OCI-LY1 (cell line): ENCODE results near the gene CATSPERD.

ENCODE experiments used
- H2AFZ ChIP-seq: fragments of 200-600 bp; sonication (generic), shearing (Covaris generic); 2 replicates; pipeline ENCODE4 v1.6.0; 2014; ENCODE audit warnings: antibody characterized with exemption, mild to moderate bottlenecking, low read length
- H3F3A ChIP-seq: fragments of 200-600 bp; sonication (generic), shearing (Covaris generic); 2 replicates; pipeline ENCODE4 v1.6.0; 2014; ENCODE audit warnings: mild to moderate bottlenecking, antibody characterized with exemption, low read length, moderate library complexity; ENCODE audit not compliant: insufficient read depth
- H3K27ac ChIP-seq: fragments of 200-600 bp; sonication (generic); 2 replicates; pipeline ENCODE4 v1.5.1; 2014; ENCODE audit warnings: low read length, mixed run types, mild to moderate bottlenecking, low read depth; ENCODE audit not compliant: poor library complexity, severe bottlenecking
- H3K27me3 ChIP-seq: fragments of 200-600 bp; sonication (generic); 2 replicates; pipeline ENCODE4 v1.6.0; 2014; ENCODE audit warnings: antibody characterized with exemption, mild to moderate bottlenecking, low read length, moderate library complexity; ENCODE audit not compliant: insufficient read depth
- H3K36me3 ChIP-seq: fragments of 200-600 bp; sonication (generic); 2 replicates; pipeline ENCODE4 v1.6.1; 2014; ENCODE audit warnings: mild to moderate bottlenecking, antibody characterized with exemption, low read length, moderate library complexity, mixed read lengths; ENCODE audit not compliant: insufficient read depth
- H3K4me1 ChIP-seq: fragments of 200-600 bp; sonication (generic); 2 replicates; pipeline ENCODE4 v1.5.1; 2014; ENCODE audit warnings: mild to moderate bottlenecking, low read length, moderate library complexity; ENCODE audit not compliant: insufficient read depth, severe bottlenecking
- H3K4me2 ChIP-seq: fragments of 200-600 bp; sonication (generic), shearing (Covaris generic); 2 replicates; pipeline ENCODE4 v1.6.1; 2014; ENCODE audit warnings: low read length
- H3K4me3 ChIP-seq: fragments of 200-600 bp; sonication (generic); 2 replicates; pipeline ENCODE4 v1.5.1; 2014; ENCODE audit warnings: low read length, low read depth, mild to moderate bottlenecking, mixed read lengths; ENCODE audit not compliant: poor library complexity, severe bottlenecking
- H3K79me2 ChIP-seq: fragments of 200-600 bp; shearing (Covaris generic); 2 replicates; pipeline ENCODE4 v1.6.1; 2016; ENCODE audit warnings: mixed run types, low read length, mixed read lengths; ENCODE audit not compliant: insufficient read depth
- H3K9ac ChIP-seq: fragments of 200-600 bp; sonication (generic), shearing (Covaris generic); 2 replicates; pipeline ENCODE4 v1.6.1; 2014; ENCODE audit warnings: mild to moderate bottlenecking, low read length, mixed read lengths
- H3K9me2 ChIP-seq: fragments of 200-600 bp; sonication (generic), shearing (Covaris generic); 2 replicates; pipeline ENCODE4 v1.6.1; 2014; ENCODE audit warnings: low read depth, mild to moderate bottlenecking, low read length, mixed read lengths
- H3K9me3 ChIP-seq: fragments of 200-600 bp; shearing (Covaris generic); 2 replicates; pipeline ENCODE4 v1.6.1; 2014; ENCODE audit warnings: low read length, mixed read lengths
- H4K20me1 ChIP-seq: fragments of 200-600 bp; sonication (generic), shearing (Covaris generic); 2 replicates; pipeline ENCODE4 v1.6.0; 2016; ENCODE audit warnings: mild to moderate bottlenecking, low read length; ENCODE audit not compliant: insufficient read depth
- EZH2 ChIP-seq: fragments of 200-600 bp; sonication (generic), shearing (Covaris generic); IDR thresholded peaks from 2 replicates; pipeline ENCODE4 v1.8.0; 2017; ENCODE audit warnings: borderline replicate concordance, mixed run types, mild to moderate bottlenecking, antibody characterized with exemption, low read length, moderate library complexity, mixed read lengths
- TF ChIP-seq, protein P1 (sequence below): fragments of 200-600 bp; sonication (generic), shearing (Covaris generic); IDR thresholded peaks from 2 replicates; pipeline ENCODE4 v1.5.1; 2017; ENCODE audit warnings: mild to moderate bottlenecking, antibody characterized with exemption, low read length, moderate library complexity, mixed read lengths

The CATSPERD gene

DNA sequence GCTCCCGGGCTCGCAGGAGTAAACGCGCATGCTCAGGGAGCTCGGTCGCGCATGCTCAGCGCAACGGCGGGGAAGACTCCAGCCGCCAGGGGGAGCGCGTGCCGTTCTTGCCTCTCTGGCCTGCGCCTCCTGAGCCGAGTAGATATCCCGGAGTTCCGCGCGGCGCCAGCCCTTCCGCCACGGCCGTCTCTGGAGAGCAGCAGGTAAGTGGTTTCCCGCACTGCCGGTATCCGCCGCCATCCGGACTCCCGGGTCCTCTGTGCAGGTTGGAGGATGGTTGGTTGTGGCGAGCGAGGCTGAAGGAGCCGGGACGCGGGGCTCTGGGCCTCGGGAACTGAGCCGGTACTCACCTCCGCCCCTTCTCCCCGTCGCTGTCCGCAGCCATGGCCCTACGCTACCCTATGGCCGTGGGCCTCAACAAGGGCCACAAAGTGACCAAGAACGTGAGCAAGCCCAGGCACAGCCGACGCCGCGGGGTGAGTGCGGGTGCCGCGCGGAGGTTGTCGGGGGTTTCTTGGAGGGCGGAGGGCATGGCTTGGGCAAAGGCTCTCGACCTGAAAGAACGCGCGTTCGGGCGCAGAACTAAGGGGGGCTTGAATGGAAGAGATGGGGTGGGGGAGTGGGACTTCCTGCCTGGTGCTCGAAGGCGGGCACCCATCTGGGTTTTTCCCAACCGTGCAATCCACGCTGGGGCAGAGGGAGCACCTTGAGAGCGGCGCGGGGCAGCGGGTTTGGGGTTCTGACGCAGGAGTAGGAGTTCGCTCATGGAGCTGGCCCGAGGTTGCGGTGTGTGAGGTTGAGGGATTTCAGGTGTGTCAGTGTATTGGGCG lies 30.1 kb upstream of the CATSPERD start, which contains the start of gene RPL36:
Gene RPL36 (plus strand): TSS at position 171 of the 830 bp plus-strand sequence. CDS start 213 bp downstream, at position 384.
- Histone ChIP-seq H3K4me3 (peak within 1 kb of the TSS; percentile 99), H3K9me3 (no peaks in the 10 kb centered on the region), H3K27me3 (no peaks in the 10 kb centered on the region), H3K27ac (peak within 1 kb of the TSS; percentile 82), H3F3A (peaks cover 4% of the 10 kb centered on the region; the same call in 1 of the 2 replicates), H4K20me1 (no peaks in the 10 kb centered on the region), H3K9ac (peak within 1 kb of the TSS; percentile 99), H3K4me1 (peaks cover 38% of the 10 kb centered on the region), H2AFZ (no peak within 1 kb of the TSS), H3K4me2 (peak within 1 kb of the TSS; percentile 68), H3K36me3 (peaks cover 50% of the 10 kb centered on the region), H3K79me2 (peaks cover 32% of the 10 kb centered on the region), H3K9me2 (no peaks in the 10 kb centered on the region)
- TF ChIP-seq, protein P1, sequence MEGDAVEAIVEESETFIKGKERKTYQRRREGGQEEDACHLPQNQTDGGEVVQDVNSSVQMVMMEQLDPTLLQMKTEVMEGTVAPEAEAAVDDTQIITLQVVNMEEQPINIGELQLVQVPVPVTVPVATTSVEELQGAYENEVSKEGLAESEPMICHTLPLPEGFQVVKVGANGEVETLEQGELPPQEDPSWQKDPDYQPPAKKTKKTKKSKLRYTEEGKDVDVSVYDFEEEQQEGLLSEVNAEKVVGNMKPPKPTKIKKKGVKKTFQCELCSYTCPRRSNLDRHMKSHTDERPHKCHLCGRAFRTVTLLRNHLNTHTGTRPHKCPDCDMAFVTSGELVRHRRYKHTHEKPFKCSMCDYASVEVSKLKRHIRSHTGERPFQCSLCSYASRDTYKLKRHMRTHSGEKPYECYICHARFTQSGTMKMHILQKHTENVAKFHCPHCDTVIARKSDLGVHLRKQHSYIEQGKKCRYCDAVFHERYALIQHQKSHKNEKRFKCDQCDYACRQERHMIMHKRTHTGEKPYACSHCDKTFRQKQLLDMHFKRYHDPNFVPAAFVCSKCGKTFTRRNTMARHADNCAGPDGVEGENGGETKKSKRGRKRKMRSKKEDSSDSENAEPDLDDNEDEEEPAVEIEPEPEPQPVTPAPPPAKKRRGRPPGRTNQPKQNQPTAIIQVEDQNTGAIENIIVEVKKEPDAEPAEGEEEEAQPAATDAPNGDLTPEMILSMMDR: peak; percentile 87
- no peak for TF ChIP-seq EZH2

DNA sequence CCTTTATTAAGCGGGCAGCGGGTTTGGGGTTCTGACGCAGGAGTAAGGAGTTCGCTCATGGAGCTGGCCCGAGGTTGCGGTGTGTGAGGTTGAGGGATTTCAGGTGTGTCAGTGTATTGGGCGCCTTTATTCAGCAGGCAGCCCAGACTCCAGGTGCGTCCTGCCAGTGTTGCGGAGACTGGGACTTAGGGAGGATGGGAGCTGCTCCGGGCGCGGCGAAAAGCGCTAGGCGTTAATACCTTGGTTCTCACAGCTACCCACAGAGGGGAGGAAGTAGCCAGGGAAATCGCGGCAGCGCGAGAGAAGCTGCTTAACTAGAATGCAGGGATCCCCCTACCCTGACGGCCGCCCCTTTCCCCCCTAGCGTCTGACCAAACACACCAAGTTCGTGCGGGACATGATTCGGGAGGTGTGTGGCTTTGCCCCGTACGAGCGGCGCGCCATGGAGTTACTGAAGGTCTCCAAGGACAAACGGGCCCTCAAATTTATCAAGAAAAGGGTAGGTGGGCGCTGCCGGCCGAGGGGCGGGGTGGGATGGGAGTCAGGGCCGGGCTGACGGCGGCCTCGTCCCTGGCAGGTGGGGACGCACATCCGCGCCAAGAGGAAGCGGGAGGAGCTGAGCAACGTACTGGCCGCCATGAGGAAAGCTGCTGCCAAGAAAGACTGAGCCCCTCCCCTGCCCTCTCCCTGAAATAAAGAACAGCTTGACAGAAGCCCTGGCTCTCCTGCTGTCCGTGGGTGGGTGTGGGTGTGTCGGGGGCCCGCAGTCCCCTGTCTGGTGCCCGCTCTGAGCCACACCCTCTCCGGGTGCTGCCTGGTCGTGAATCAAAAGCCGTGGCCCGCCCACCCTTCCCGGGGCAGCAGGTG lies 29.2 kb upstream of the CATSPERD start:
- TF ChIP-seq EZH2: no peak
- TF ChIP-seq, protein P1: no peak
- no peaks in the 10 kb centered on the region for H4K20me1 ChIP-seq
- no peaks in the 10 kb centered on the region for H3F3A ChIP-seq
- peak overlapping the region; percentile 99 for H3K4me3 ChIP-seq
- no peak overlapping the region for H2AFZ ChIP-seq
- peak overlapping the region; percentile 99 for H3K9ac ChIP-seq
- H3K79me2 ChIP-seq: peaks cover 32% of the 10 kb centered on the region
- H3K36me3 ChIP-seq: peaks cover 59% of the 10 kb centered on the region
- H3K4me2 ChIP-seq: peak overlapping the region; percentile 68
- peak overlapping the region; percentile 82 for H3K27ac ChIP-seq
- peaks cover 42% of the 10 kb centered on the region for H3K4me1 ChIP-seq
- H3K27me3 ChIP-seq: no peaks in the 10 kb centered on the region
- no peaks in the 10 kb centered on the region for H3K9me3 ChIP-seq
- H3K9me2 ChIP-seq: no peaks in the 10 kb centered on the region

DNA sequence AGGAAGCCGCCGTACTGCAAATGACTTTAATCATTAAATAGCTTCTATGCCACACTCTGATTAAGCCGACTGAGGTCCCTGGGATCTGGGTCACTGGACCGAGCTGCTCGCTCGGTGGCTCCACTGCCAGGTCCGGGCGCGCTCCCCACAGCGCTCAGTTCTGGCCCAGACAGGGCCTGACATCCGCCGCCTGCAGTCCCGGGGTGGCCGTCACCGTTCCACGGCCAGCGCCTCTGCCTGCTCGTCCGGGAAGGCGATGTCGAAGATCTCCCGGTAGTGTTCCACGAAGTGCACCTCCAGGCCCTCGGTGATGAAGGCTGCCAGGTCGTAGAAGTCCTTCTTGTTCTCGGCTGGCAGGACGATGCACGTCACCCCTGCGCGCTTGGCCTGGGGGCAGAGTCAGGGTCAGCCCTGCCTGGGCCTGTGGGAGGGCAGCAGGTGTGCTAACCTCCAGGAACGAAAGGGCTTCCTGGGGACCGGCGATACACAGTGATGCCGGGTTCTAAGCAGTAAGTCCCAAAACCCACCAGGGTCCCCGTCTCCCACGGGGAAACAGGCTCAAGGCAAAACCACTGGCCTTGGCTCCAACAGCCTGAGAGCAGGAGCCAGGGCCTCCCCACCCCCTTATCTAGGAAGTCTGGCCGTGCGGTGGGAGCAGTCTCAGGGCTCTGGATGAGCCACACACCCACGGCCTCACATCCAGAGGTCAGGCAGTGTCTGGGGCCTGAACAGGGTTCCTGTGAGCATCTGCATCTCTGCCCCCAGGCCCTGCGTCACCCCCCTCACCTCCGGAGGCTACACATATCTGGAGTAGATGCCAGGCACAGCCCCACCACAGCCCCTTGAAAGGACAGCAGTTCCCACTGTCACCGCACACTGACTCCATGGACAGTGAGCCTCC lies 28.4 kb upstream of the CATSPERD start:
- H3K9ac ChIP-seq: peak overlapping the region; percentile 99
- H3K36me3 ChIP-seq: peaks cover 68% of the 10 kb centered on the region

More for the DNA sequence above, 28.4 kb upstream of the CATSPERD start:
- no peaks in the 10 kb centered on the region for H3K9me3 ChIP-seq
- H3K4me3 ChIP-seq: peak overlapping the region; percentile 99
- H3K4me1 ChIP-seq: peaks cover 38% of the 10 kb centered on the region
- H3K9me2 ChIP-seq: no peaks in the 10 kb centered on the region
- no peak overlapping the region for H2AFZ ChIP-seq
- H3K27ac ChIP-seq: no peak overlapping the region
- H3F3A ChIP-seq: no peaks in the 10 kb centered on the region
- no peaks in the 10 kb centered on the region for H4K20me1 ChIP-seq
- H3K4me2 ChIP-seq: peak overlapping the region; percentile 68
- H3K27me3 ChIP-seq: no peaks in the 10 kb centered on the region
- peaks cover 32% of the 10 kb centered on the region for H3K79me2 ChIP-seq
- TF ChIP-seq, protein P1: no peak
